D721Med (cell line): ENCODE data around the gene SNTB2.

ENCODE experiments used
- DNase-seq: peaks from one replicate; pipeline ENCODE4 v3.0.0; 2011; ENCODE audit warnings: low spot score; ENCODE audit not compliant: insufficient read length
- FAIRE-seq: peaks from 2 replicates; lab custom pipeline; 2011; peaks lifted over from hg19 to GRCh38; lab: Jason Lieb, UNC
- CTCF ChIP-seq: IDR thresholded peaks from 2 replicates; pipeline ENCODE4 v1.5.1; 2012; ENCODE audit warnings: mild to moderate bottlenecking, control low read depth; ENCODE audit not compliant: insufficient read depth; ENCODE audit errors: missing control alignments

The SNTB2 gene

DNA sequence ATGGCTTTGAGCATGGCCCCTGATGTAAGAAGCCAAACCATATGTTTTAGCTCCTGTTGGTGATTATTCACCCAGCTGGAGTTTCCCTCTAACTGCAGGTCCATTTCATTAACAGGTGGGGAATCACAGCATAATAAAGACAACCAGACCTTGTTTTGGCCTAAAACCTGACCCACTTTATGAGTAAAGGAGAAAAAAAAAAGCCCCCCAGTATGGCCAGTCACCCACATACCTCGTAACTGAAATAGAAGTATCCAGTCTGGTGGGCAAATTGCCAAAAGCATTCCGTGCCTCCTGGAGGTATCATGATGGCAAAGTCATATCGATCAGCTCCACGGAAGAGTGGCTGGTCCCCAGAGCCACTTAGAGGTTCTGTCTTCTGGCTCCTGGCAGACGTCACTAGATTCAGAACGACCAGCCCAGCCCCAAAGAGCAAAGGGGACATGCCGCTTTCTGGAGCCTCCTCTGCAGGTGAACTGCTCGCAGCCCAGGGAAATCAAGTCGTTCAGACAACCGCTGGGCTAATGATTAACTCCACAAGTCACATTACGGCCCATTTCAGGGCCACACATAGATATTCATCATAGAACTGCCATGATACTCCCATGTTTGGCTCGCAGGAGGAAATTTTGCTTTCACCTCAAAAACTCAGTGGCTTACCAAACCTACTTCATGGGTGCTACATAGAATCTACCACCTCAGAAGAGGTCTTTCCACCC is 164.5 kb downstream of the SNTB2 start, which contains the start of gene TMED6:
Gene TMED6 (minus strand): TSS at position 478 of the 719 bp plus-strand sequence. CDS start 33 bp downstream, at position 445.
- no peak for FAIRE-seq
- no peak for TF ChIP-seq CTCF
- no peak for DNase-seq
